HG03039 (cell line): ENCODE data around the gene WDFY4.

ENCODE experiments used
- ATAC-seq: cut with Tn5 transposase; IDR thresholded peaks from one replicate; pipeline ENCODE4 v1.9.1; 2021; ENCODE audit warnings: mild to moderate bottlenecking, moderate library complexity; ENCODE audit not compliant: unreplicated experiment

WDFY4 gene

GRCh38 chr10:48685731-48686130 lies 1.1 kb downstream of the WDFY4 start:
- no peak for ATAC-seq

GRCh38 chr10:48690791-48691660 lies 6.4 kb downstream of the WDFY4 start:
- no peak for ATAC-seq

GRCh38 chr10:48691812-48692528 lies 7.3 kb downstream of the WDFY4 start:
- no peak for ATAC-seq

- no peak for ATAC-seq
These were observed 8.1 kb downstream of the WDFY4 start for GRCh38 chr10:48692748-48693147.

GRCh38 chr10:48693206-48693605 lies 8.5 kb downstream of the WDFY4 start:
- no peak for ATAC-seq

- ATAC-seq: no peak
These were observed 9.8 kb downstream of the WDFY4 start for GRCh38 chr10:48694371-48695030.

- ATAC-seq: no peak
These were observed 11.2 kb downstream of the WDFY4 start for GRCh38 chr10:48695636-48696534.

GRCh38 chr10:48696535-48696873 lies 11.8 kb downstream of the WDFY4 start:
- ATAC-seq: no peak

GRCh38 chr10:48697091-48697490 lies 12.4 kb downstream of the WDFY4 start:
- no peak for ATAC-seq

GRCh38 chr10:48697821-48698764 lies 13.4 kb downstream of the WDFY4 start:
- no peak for ATAC-seq

GRCh38 chr10:48699011-48699627 lies 14.4 kb downstream of the WDFY4 start:
- ATAC-seq: no peak

- no peak for ATAC-seq
These were observed 15.4 kb downstream of the WDFY4 start for GRCh38 chr10:48700071-48700470.

- no peak for ATAC-seq
These were observed 15.8 kb downstream of the WDFY4 start for GRCh38 chr10:48700493-48700892.

- no peak for ATAC-seq
These were observed 16.6 kb downstream of the WDFY4 start for GRCh38 chr10:48701139-48701901.

- no peak for ATAC-seq
These were observed 17.3 kb downstream of the WDFY4 start for GRCh38 chr10:48701941-48702340.

GRCh38 chr10:48703531-48704122 lies 19.0 kb downstream of the WDFY4 start:
- no peak for ATAC-seq

- no peak for ATAC-seq
These were observed 19.5 kb downstream of the WDFY4 start for GRCh38 chr10:48704156-48704555.

GRCh38 chr10:48705401-48705938 lies 20.8 kb downstream of the WDFY4 start:
- ATAC-seq: no peak
